K562 (cell line): Measurements from ENCODE around the gene ENKD1. TPM values are rescaled to one million over a fixed set of nuclear protein-coding genes. Genes with fewer than 3 reads are reported as not detected.

Experiments
- ATAC-seq: fragments of 200-7000 bp; cut with Tn5 transposase; 3 replicates; pipeline ENCODE4 v1.9.1; 2020; ENCODE audit warnings: moderate library complexity
- BruUV-seq: library from RNA; stranded (reverse); fragments of 400-500 nt; replicated peaks from 2 replicates; lab custom pipeline; 2021; lab: Mats Ljungman, UMichigan
- CTCF ChIA-PET: fragments of 300-600 bp; formaldehyde crosslinking; extraction: SDS; loops from one replicate; lab custom pipeline; 2021; ENCODE audit warnings: low intra/inter-chr PET ratio; lab: Yijun Ruan, JAX
- POLR2A ChIA-PET: fragments of 300-600, 350-650 bp; sonication (Branson Sonifier 250); formaldehyde crosslinking; extraction: SDS; loops from one replicate; lab custom pipeline; 2021; ENCODE audit warnings: antibody characterized with exemption, inconsistent platforms; lab: Yijun Ruan, JAX
- DNase-seq, 4 experiments: peaks; one replicate each; pipeline versions ENCODE4 v3.0.0 to v3.0.0-alpha.2; 2011 to 2018; ENCODE audit warnings: low spot score in 3 of 4, mixed read lengths in 3 of 4; ENCODE audit errors: extremely low read depth in 1 of 4
- FAIRE-seq: peaks from 2 replicates; lab custom pipeline; 2011; peaks lifted over from hg19 to GRCh38; lab: Jason Lieb, UNC
- H2AFZ ChIP-seq: 2 replicates; pipeline ENCODE4 v1.6.0; 2011; ENCODE audit warnings: low read depth, low read length, control low read depth, inconsistent platforms
- H3K27ac ChIP-seq: fragments of 200-600 bp; 3 replicates; pipeline ENCODE4 v1.8.0; 2011; ENCODE audit warnings: low read depth, mild to moderate bottlenecking, control low read depth, inconsistent platforms, low read length, moderate library complexity, mixed read lengths; ENCODE audit errors: extremely low read depth
- H3K27me3 ChIP-seq, 2 experiments: fragments of 300-600 bp in 1 of 2; 2 replicates in 1 of 2; 3 replicates in 1 of 2; pipeline versions ENCODE4 v1.6.0 to v1.8.0; 2011; ENCODE audit warnings: inconsistent platforms in 2 of 2, low read length in 2 of 2, mild to moderate bottlenecking in 1 of 2, mixed read lengths in 1 of 2, moderate library complexity in 1 of 2; ENCODE audit not compliant: control insufficient read depth in 2 of 2, insufficient read depth in 2 of 2
- H3K36me3 ChIP-seq: fragments of 300-600 bp; 3 replicates; pipeline ENCODE4 v1.8.0; 2011; ENCODE audit warnings: mild to moderate bottlenecking, low read length, inconsistent platforms; ENCODE audit not compliant: control insufficient read depth, insufficient read depth
- H3K4me1 ChIP-seq, 2 experiments: fragments of 200-600 bp in 1 of 2; replicated peaks in 1 of 2; 2 replicates in 1 of 2; 3 replicates in 1 of 2; pipeline versions ENCODE4 v1.5.1 to v1.8.0; 2011; ENCODE audit warnings: inconsistent platforms in 2 of 2, low read length in 2 of 2, mild to moderate bottlenecking in 1 of 2, mixed read lengths in 1 of 2, moderate library complexity in 1 of 2; ENCODE audit not compliant: control insufficient read depth in 2 of 2, insufficient read depth in 2 of 2
- H3K4me2 ChIP-seq: 2 replicates; pipeline ENCODE4 v1.6.1; 2011; ENCODE audit warnings: low read length, control low read depth, inconsistent platforms, mixed read lengths; ENCODE audit not compliant: insufficient read depth
- H3K4me3 ChIP-seq: fragments of 200-600 bp; sonication (generic), shearing (Covaris generic); 2 replicates; pipeline ENCODE4 v1.5.1; 2016; ENCODE audit warnings: control low read depth, inconsistent platforms
- H3K79me2 ChIP-seq: fragments of 200-600 bp; 3 replicates; pipeline ENCODE4 v1.8.0; 2011; ENCODE audit warnings: low read length, inconsistent platforms; ENCODE audit not compliant: control insufficient read depth, insufficient read depth
- H3K9ac ChIP-seq, 2 experiments: 2 replicates each; pipeline versions ENCODE4 v1.6.0 to v1.6.1; 2011; ENCODE audit warnings: low read depth in 2 of 2, low read length in 2 of 2, control low read depth in 1 of 2, inconsistent platforms in 1 of 2, mild to moderate bottlenecking in 1 of 2, mixed read lengths in 1 of 2; ENCODE audit not compliant: insufficient read depth in 1 of 2
- H3K9me1 ChIP-seq: one replicate; pipeline ENCODE4 v1.6.0; 2011; ENCODE audit warnings: inconsistent platforms, mild to moderate bottlenecking, low read length, moderate library complexity; ENCODE audit not compliant: control insufficient read depth, insufficient read depth
- H3K9me3 ChIP-seq: replicated peaks from 2 replicates; pipeline ENCODE4 v1.5.1; 2011; ENCODE audit warnings: low read depth, low read length, inconsistent platforms; ENCODE audit not compliant: control insufficient read depth, insufficient read depth
- H4K20me1 ChIP-seq: replicated peaks from 2 replicates; pipeline ENCODE4 v1.6.1; 2011; ENCODE audit warnings: low read length, inconsistent platforms, mixed read lengths; ENCODE audit not compliant: control insufficient read depth, insufficient read depth
- BCOR ChIP-seq: fragments of 450-650 bp; IDR thresholded peaks from 2 replicates; pipeline ENCODE4 v1.6.1; 2016
- CC2D1A ChIP-seq: fragments of 450-650 bp; IDR thresholded peaks from 2 replicates; pipeline ENCODE4 v1.6.1; 2017; ENCODE audit warnings: mild to moderate bottlenecking
- CHD1 ChIP-seq: fragments of 200-600 bp; sonication (generic); IDR thresholded peaks from one replicate; pipeline ENCODE4 v1.6.1; 2012; ENCODE audit warnings: mild to moderate bottlenecking, moderate library complexity, low read length, inconsistent platforms
- CREM ChIP-seq: IDR thresholded peaks from 2 replicates; pipeline ENCODE4 v1.6.1; 2014; ENCODE audit warnings: antibody characterized with exemption, low read depth
- CTBP1 ChIP-seq: fragments of 450-650 bp; IDR thresholded peaks from 2 replicates; pipeline ENCODE4 v1.6.1; 2016; ENCODE audit warnings: borderline replicate concordance
- DACH1 ChIP-seq: fragments of 450-650 bp; IDR thresholded peaks from 2 replicates; pipeline ENCODE4 v1.6.1; 2018; ENCODE audit not compliant: partially characterized antibody
- DDX20 ChIP-seq: fragments of 450-650 bp; IDR thresholded peaks from 2 replicates; pipeline ENCODE4 v1.6.1; 2016; ENCODE audit warnings: missing genetic modification characterization, low read depth, mild to moderate bottlenecking, missing compliant biosample characterization, moderate library complexity
- HNRNPH1 ChIP-seq: fragments of 200-400 bp; formaldehyde crosslinking; optimal IDR thresholded peaks from 2 replicates; pipeline ENCODE3; 2017; ENCODE audit warnings: low read depth, mild to moderate bottlenecking, low read length, moderate library complexity
- HOMEZ ChIP-seq: fragments of 250-450 bp; sonication (Bioruptor Pico); IDR thresholded peaks from 2 replicates; pipeline ENCODE4 v1.4.0; 2020; ENCODE audit warnings: mild to moderate bottlenecking, moderate library complexity
- JUND ChIP-seq, 2 experiments: IDR thresholded peaks; 2 replicates in 1 of 2; 3 replicates in 1 of 2; pipeline ENCODE4 v1.6.1; 2011; ENCODE audit warnings: borderline replicate concordance in 2 of 2, low read depth in 2 of 2, low read length in 2 of 2, improper control_type of control experiment in 1 of 2, missing biosample characterization in 1 of 2, missing genetic modification characterization in 1 of 2, missing genetic modification reagents in 1 of 2
- RAD21 ChIP-seq, 2 experiments: fragments of 250-450 bp in 1 of 2; fragments of 450-650 bp in 1 of 2; sonication (Bioruptor Pico) in 1 of 2; formaldehyde crosslinking in 1 of 2; IDR thresholded peaks in 1 of 2; conservative IDR thresholded peaks in 1 of 2; 2 replicates each; pipeline versions ENCODE4 v1.4.0 to v1.8.0; 2020 to 2022; ENCODE audit warnings: mild to moderate bottlenecking in 2 of 2, moderate library complexity in 1 of 2
- SAFB2 ChIP-seq: fragments of 200-400 bp; formaldehyde crosslinking; IDR thresholded peaks from 2 replicates; pipeline ENCODE4 v1.6.1; 2018; ENCODE audit warnings: borderline replicate concordance, low read length, low read depth, moderate library complexity; ENCODE audit not compliant: severe bottlenecking
- SMC3 ChIP-seq: conservative IDR thresholded peaks from 2 replicates; pipeline ENCODE4 v1.6.1; 2011; ENCODE audit warnings: low read depth, low read length, improper control_type of control experiment; ENCODE audit not compliant: insufficient read depth
- ZKSCAN1 ChIP-seq: fragments of 150-350 bp; IDR thresholded peaks from 2 replicates; pipeline ENCODE4 v1.6.1; 2016; ENCODE audit warnings: low read depth, low read length
- ZNF551 ChIP-seq: fragments of 250-450 bp; sonication (Bioruptor Pico); IDR thresholded peaks from 2 replicates; pipeline ENCODE4 v1.5.0; 2021; ENCODE audit warnings: mild to moderate bottlenecking, moderate library complexity
- WGBS: fragments of 100-300 bp; shearing (Covaris generic); methylation state at CpG from one replicate; pipeline ENCODE4 v1.1.6; 2016; ENCODE audit warnings: low coverage, mixed read lengths; ENCODE audit not compliant: insufficient coverage; ENCODE audit errors: missing lambda C conversion rate; 5-methylcytosine and 5-hydroxymethylcytosine counted together
- in situ Hi-C: fragments of 300-500 bp; cut with MboI; formaldehyde crosslinking; loops from 4 replicates; pipeline ENCODE4 v1.15.0; 2018; ENCODE audit warnings: inconsistent platforms, mixed read lengths
- intact Hi-C: fragments of 100-400 bp; cut with micrococcal nuclease; formaldehyde crosslinking; loops from 2 replicates; pipeline ENCODE4 v1.14.2; 2022
- polyA plus RNA-seq, 8 experiments: library from polyadenylated mRNA; depleted of rRNA in 4 of 8; stranded (reverse) in 5 of 8; unstranded in 3 of 8; fragments of >200 nt; fragmentation: Nextera tagmentation in 2 of 8; fragmentation: Illumina TruSeq in 1 of 8; extraction: Ambion mirVana in 2 of 8; extraction: Trizol in 1 of 8; gene quantifications; 2 replicates each; pipeline versions ENCODE4 v1.2.1 to v1.2.3, GENCODE V29; 2011 to 2014; ENCODE audit warnings: inconsistent platforms in 1 of 8, missing spikeins in 1 of 8
- total RNA-seq, 7 experiments: library from RNA; depleted of rRNA in 6 of 7; stranded (reverse); fragments of >200 nt in 6 of 7; fragmentation: Illumina TruSeq in 2 of 7; extraction: Trizol in 2 of 7; gene quantifications; 2 replicates each; pipeline versions ENCODE4 v1.2.1 to v1.2.3, GENCODE V29; 2011 to 2021; ENCODE audit warnings: low replicate concordance in 1 of 7

Gene ENKD1
- total and polyA plus RNA-seq, 9 of the 15 experiments (the other 6 are each of a cell fraction or from before 2014, with no cell fraction given) = 1.1 to 26.9 (median 8.3) TPM

GRCh38 chr16:67672739-67673662 is 6.5 kb upstream of the ENKD1 start:
- H3K79me2 ChIP-seq = no peaks in the 10 kb centered on the region
- H3K4me1 ChIP-seq = peaks cover 0 to 10% of the 10 kb centered on the region in 2 experiments; a peak in 3 of 5 replicates
- H3K27ac ChIP-seq = no peak overlapping the region
- POLR2A ChIA-PET = interaction anchor here (0.5 to 1.4 kb wide), 9 partner anchors 10 to 693 kb away, joined by 3 to 4 read pairs (median 3); no protein-coding TSS in a partner anchor
- CTCF ChIA-PET = interaction anchor here (0.6 to 2.2 kb wide), 9 partner anchors 144 to 1195 kb away, joined by 3 to 31 read pairs (median 4); no protein-coding TSS in a partner anchor
- peak; percentile 97 for FAIRE-seq
- H3K36me3 ChIP-seq = no peaks in the 10 kb centered on the region
- peak; percentile 77 to 83 (median 80) for DNase-seq
- intact Hi-C loops (loop anchor here (2.0 to 5.0 kb wide), 3 partner anchors 134 to 369 kb away; partner anchors contain the start of genes RANBP10 and TSNAXIP1), in situ Hi-C loops (loop anchor here (10.0 kb wide), 1 partner anchor 372 kb away; no protein-coding TSS in a partner anchor)
- no peak overlapping the region for H3K4me3 ChIP-seq
- no peaks in the 10 kb centered on the region for H3K9me1 ChIP-seq
- no peak overlapping the region for H3K4me2 ChIP-seq
- no TSS peak for BruUV-seq
- no peaks in the 10 kb centered on the region for H3K9me3 ChIP-seq
- H3K27me3 ChIP-seq = no peaks in the 10 kb centered on the region
- H2AFZ ChIP-seq = no peak overlapping the region
- peak; percentile 82 for ATAC-seq
- no peaks in the 10 kb centered on the region for H4K20me1 ChIP-seq
- H3K9ac ChIP-seq = no peak overlapping the region
- WGBS = 43% methylated on average over 12 of the region's 13 CpGs
- TF ChIP-seq CTBP1 = 0 out of 2 replicates have a peak, but pooled peaks have one; percentile 17
- no peak for TF ChIP-seq DDX20 (tag)
- no peak for TF ChIP-seq HNRNPH1
- peak; percentile 88 for TF ChIP-seq SMC3
- TF ChIP-seq HOMEZ (CRISPR knock-in tag) = 0 out of 2 replicates have a peak, but pooled peaks have one; percentile 57
- no peak for TF ChIP-seq ZNF551 (CRISPR knock-in tag)
- 0 out of 2 replicates have a peak, but pooled peaks have one; percentile 16 for TF ChIP-seq ZKSCAN1
- no peak for TF ChIP-seq BCOR
- TF ChIP-seq SAFB2 = no peak
- no peak for TF ChIP-seq CHD1
- no peak for TF ChIP-seq JUND (IDR thresholded peaks at IDR 0.05; ENCODE audit: borderline replicate concordance, low read depth, low read length)
- no peak for TF ChIP-seq JUND (tag; IDR thresholded peaks at IDR 0.05; ENCODE audit: borderline replicate concordance, low read depth, low read length)
- no peak for TF ChIP-seq DACH1
- TF ChIP-seq RAD21 (CRISPR knock-in tag; conservative IDR thresholded peaks at IDR 0.05 in 1 of 2, IDR thresholded peaks at IDR 0.05 in 1 of 2) = peak; percentile 87 to 90
- TF ChIP-seq CC2D1A = peak; percentile 82
- no peak for TF ChIP-seq CREM
